WTC11 (cell line): ENCODE measurements around the gene ESRP2. TPM values are rescaled to one million over a fixed set of nuclear protein-coding genes. Genes with fewer than 3 reads are reported as not detected.

Source experiments
- ATAC-seq: fragments of 200-7000 bp; cut with Tn5 transposase; 2 replicates; pipeline ENCODE4 v1.10.0; 2021; ENCODE audit warnings: mild to moderate bottlenecking, moderate library complexity
- CTCF ChIA-PET: fragments of 300-600 bp; sonication (Branson Sonifier 250); formaldehyde crosslinking; loops from one replicate; lab custom pipeline; 2021; ENCODE audit warnings: antibody characterized with exemption; lab: Charles Lee
- POLR2A ChIA-PET: fragments of 350-600 bp; sonication (Branson Sonifier 250); formaldehyde crosslinking; loops from one replicate; lab custom pipeline; 2021; ENCODE audit warnings: antibody characterized with exemption; lab: Charles Lee
- DNase-seq: peaks from one replicate; pipeline ENCODE4 v3.0.0; 2021; ENCODE audit warnings: low spot score
- H3K27ac Mint-ChIP-seq: 2 replicates; pipeline ENCODE4 v1.8.0; 2021; ENCODE audit warnings: mixed read lengths
- H3K27me3 Mint-ChIP-seq: 2 replicates; pipeline ENCODE4 v1.8.0; 2021; ENCODE audit warnings: low read depth, mild to moderate bottlenecking, moderate library complexity, mixed read lengths
- H3K36me3 Mint-ChIP-seq: 2 replicates; pipeline ENCODE4 v1.8.0; 2021; ENCODE audit warnings: mixed read lengths
- H3K4me1 Mint-ChIP-seq: 2 replicates; pipeline ENCODE4 v1.8.0; 2022; ENCODE audit warnings: mixed read lengths
- H3K4me3 Mint-ChIP-seq: 2 replicates; pipeline ENCODE4 v1.8.0; 2021; ENCODE audit warnings: mild to moderate bottlenecking, moderate library complexity, mixed read lengths
- H3K9me3 Mint-ChIP-seq: 2 replicates; pipeline ENCODE4 v1.8.0; 2021; ENCODE audit warnings: mixed read lengths
- ATF1 ChIP-seq: sonication (generic); formaldehyde crosslinking; IDR thresholded peaks from 2 replicates; pipeline ENCODE4 v1.8.1; 2023; ENCODE audit warnings: mild to moderate bottlenecking, moderate library complexity, missing genetic modification reagents
- ELF4 ChIP-seq: sonication (generic); formaldehyde crosslinking; IDR thresholded peaks from 2 replicates; pipeline ENCODE4 v1.8.1; 2022; ENCODE audit warnings: low read depth, mild to moderate bottlenecking, moderate library complexity, missing genetic modification reagents
- ETV6 ChIP-seq: sonication (generic); formaldehyde crosslinking; IDR thresholded peaks from 2 replicates; pipeline ENCODE4 v1.8.1; 2022; ENCODE audit warnings: mild to moderate bottlenecking, missing genetic modification reagents
- FOXK1 ChIP-seq: sonication (generic); formaldehyde crosslinking; IDR thresholded peaks from 2 replicates; pipeline ENCODE4 v1.8.0; 2022; ENCODE audit warnings: mild to moderate bottlenecking, moderate library complexity, missing genetic modification reagents
- IRF2 ChIP-seq: sonication (generic); formaldehyde crosslinking; IDR thresholded peaks from 2 replicates; pipeline ENCODE4 v1.8.0; 2022; ENCODE audit warnings: low read depth, missing genetic modification reagents, borderline replicate concordance
- JAZF1 ChIP-seq: fragments of 250-450 bp; sonication (Bioruptor Pico); IDR thresholded peaks from 2 replicates; pipeline ENCODE4 v1.9.0; 2021; ENCODE audit warnings: moderate library complexity, mild to moderate bottlenecking, inconsistent platforms
- JUN ChIP-seq: sonication (generic); formaldehyde crosslinking; IDR thresholded peaks from 2 replicates; pipeline ENCODE4 v1.8.0; 2023; ENCODE audit warnings: mild to moderate bottlenecking, missing genetic modification reagents
- OVOL2 ChIP-seq: fragments of 250-450 bp; sonication (Bioruptor Pico); IDR thresholded peaks from 2 replicates; pipeline ENCODE4 v1.9.0; 2021; ENCODE audit warnings: mild to moderate bottlenecking, borderline replicate concordance
- RELA ChIP-seq: sonication (generic); formaldehyde crosslinking; IDR thresholded peaks from 2 replicates; pipeline ENCODE4 v1.8.1; 2022; ENCODE audit warnings: missing genetic modification reagents, mild to moderate bottlenecking, borderline replicate concordance
- ZBTB21 ChIP-seq: sonication (generic); formaldehyde crosslinking; IDR thresholded peaks from 2 replicates; pipeline ENCODE4 v1.8.1; 2023; ENCODE audit warnings: mild to moderate bottlenecking, missing genetic modification reagents, borderline replicate concordance
- ZNF121 ChIP-seq: sonication (generic); formaldehyde crosslinking; IDR thresholded peaks from 2 replicates; pipeline ENCODE4 v1.8.0; 2023; ENCODE audit warnings: missing genetic modification reagents
- ZNF317 ChIP-seq: sonication (generic); formaldehyde crosslinking; IDR thresholded peaks from 2 replicates; pipeline ENCODE4 v1.8.1; 2023; ENCODE audit warnings: low read depth, mild to moderate bottlenecking, moderate library complexity, missing genetic modification reagents, borderline replicate concordance
- ZNF396 ChIP-seq: fragments of 250-450 bp; sonication (Bioruptor Pico); IDR thresholded peaks from 2 replicates; pipeline ENCODE4 v1.8.0; 2021; ENCODE audit warnings: mild to moderate bottlenecking, moderate library complexity, borderline replicate concordance
- ZNF416 ChIP-seq: fragments of 250-450 bp; sonication (Bioruptor Pico); IDR thresholded peaks from 2 replicates; pipeline ENCODE4 v1.9.0; 2021; ENCODE audit warnings: mild to moderate bottlenecking, inconsistent platforms
- ZNF671 ChIP-seq: fragments of 250-450 bp; sonication (Bioruptor Pico); IDR thresholded peaks from 2 replicates; pipeline ENCODE4 v1.8.0; 2021; ENCODE audit warnings: mild to moderate bottlenecking
- total RNA-seq: library from RNA; stranded (reverse); gene quantifications from 3 replicates; pipeline ENCODE4 v1.2.3, GENCODE V29; 2021
- TF ChIP-seq, protein P1 (sequence below): sonication (generic); formaldehyde crosslinking; IDR thresholded peaks from 2 replicates; pipeline ENCODE4 v1.8.0; 2022; ENCODE audit warnings: mild to moderate bottlenecking, missing genetic modification reagents
- TF ChIP-seq, protein P2 (sequence below): sonication (generic); formaldehyde crosslinking; IDR thresholded peaks from 2 replicates; pipeline ENCODE4 v1.8.1; 2023; ENCODE audit warnings: mild to moderate bottlenecking, missing genetic modification reagents
- TF ChIP-seq, protein P3 (sequence below): fragments of 250-450 bp; sonication (Bioruptor Pico); IDR thresholded peaks from 2 replicates; pipeline ENCODE4 v1.8.0; 2021; ENCODE audit warnings: mild to moderate bottlenecking
- TF ChIP-seq, protein P4 (sequence below): fragments of 250-450 bp; sonication (Bioruptor Pico); conservative IDR thresholded peaks from 2 replicates; pipeline ENCODE4 v1.9.0; 2021; ENCODE audit warnings: mild to moderate bottlenecking
- TF ChIP-seq, protein P5 (sequence below): sonication (generic); formaldehyde crosslinking; IDR thresholded peaks from 2 replicates; pipeline ENCODE4 v1.8.1; 2023; ENCODE audit warnings: mild to moderate bottlenecking, missing genetic modification reagents, moderate library complexity
- TF ChIP-seq, protein P6 (sequence below): sonication (generic); formaldehyde crosslinking; IDR thresholded peaks from 2 replicates; pipeline ENCODE4 v1.8.1; 2023; ENCODE audit warnings: mild to moderate bottlenecking, missing genetic modification reagents

ESRP2 gene
- total RNA-seq, 1 experiment from 2014 or later: 55.0 TPM

DNA sequence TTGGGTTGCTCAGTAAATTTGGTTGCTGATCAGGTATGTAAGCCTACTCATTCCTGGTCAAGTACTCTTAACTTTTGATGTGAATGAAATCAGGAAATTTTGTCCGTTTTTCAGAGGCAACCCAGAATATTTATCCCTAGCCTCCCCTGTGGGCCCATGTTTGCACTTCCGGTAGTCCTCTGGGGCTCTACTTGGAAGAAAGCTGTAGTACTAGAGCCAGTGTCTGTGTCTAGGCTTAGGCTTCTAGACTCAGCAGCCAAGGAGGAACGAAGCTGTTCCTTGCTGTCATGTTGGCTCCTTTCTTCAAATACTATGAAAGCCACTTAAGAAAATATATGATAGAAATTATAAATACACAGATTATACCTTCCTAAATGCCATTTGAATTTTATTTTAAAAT is 21.2 kb downstream of the ESRP2 start (continued):
- TF ChIP-seq ZBTB21 (CRISPR knock-in tag): no peak
- TF ChIP-seq, protein P1, sequence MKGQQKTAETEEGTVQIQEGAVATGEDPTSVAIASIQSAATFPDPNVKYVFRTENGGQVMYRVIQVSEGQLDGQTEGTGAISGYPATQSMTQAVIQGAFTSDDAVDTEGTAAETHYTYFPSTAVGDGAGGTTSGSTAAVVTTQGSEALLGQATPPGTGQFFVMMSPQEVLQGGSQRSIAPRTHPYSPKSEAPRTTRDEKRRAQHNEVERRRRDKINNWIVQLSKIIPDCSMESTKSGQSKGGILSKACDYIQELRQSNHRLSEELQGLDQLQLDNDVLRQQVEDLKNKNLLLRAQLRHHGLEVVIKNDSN: no peak
- TF ChIP-seq, protein P2, sequence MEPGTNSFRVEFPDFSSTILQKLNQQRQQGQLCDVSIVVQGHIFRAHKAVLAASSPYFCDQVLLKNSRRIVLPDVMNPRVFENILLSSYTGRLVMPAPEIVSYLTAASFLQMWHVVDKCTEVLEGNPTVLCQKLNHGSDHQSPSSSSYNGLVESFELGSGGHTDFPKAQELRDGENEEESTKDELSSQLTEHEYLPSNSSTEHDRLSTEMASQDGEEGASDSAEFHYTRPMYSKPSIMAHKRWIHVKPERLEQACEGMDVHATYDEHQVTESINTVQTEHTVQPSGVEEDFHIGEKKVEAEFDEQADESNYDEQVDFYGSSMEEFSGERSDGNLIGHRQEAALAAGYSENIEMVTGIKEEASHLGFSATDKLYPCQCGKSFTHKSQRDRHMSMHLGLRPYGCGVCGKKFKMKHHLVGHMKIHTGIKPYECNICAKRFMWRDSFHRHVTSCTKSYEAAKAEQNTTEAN (CRISPR knock-in tag): no peak
- no peak for TF ChIP-seq JAZF1
- TF ChIP-seq ETV6 (CRISPR knock-in tag): no peak
- TF ChIP-seq, protein P3, sequence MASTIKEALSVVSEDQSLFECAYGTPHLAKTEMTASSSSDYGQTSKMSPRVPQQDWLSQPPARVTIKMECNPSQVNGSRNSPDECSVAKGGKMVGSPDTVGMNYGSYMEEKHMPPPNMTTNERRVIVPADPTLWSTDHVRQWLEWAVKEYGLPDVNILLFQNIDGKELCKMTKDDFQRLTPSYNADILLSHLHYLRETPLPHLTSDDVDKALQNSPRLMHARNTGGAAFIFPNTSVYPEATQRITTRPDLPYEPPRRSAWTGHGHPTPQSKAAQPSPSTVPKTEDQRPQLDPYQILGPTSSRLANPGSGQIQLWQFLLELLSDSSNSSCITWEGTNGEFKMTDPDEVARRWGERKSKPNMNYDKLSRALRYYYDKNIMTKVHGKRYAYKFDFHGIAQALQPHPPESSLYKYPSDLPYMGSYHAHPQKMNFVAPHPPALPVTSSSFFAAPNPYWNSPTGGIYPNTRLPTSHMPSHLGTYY: no peak
- TF ChIP-seq, all 79 proteins: peak for 0

DNA sequence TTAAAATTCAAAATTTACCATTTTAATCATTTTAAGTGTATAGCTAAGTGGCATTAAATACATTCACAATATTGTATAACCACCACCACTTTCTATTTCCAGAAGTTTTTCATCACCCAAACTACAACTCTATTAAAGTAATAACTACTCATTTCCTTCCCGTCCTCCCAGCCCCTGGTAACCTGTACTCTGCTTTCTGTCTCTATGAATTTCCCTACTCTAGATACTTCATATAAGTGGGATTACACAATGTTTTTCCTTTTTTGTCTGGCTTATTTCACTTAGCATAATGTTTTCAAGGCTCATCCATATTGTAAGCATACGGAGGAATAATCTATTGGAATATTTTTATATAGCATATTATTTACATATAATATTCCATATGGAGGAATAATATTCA is 29.7 kb downstream of the ESRP2 start:
- ChIA-PET POLR2A (no interaction called here), CTCF (interaction anchor here (1.3 kb wide), 1 partner anchor 112 kb away, joined by 3 read pairs; no protein-coding TSS in a partner anchor)
- no peak for TF ChIP-seq IRF2
- TF ChIP-seq JUN: no peak
- no peak for TF ChIP-seq ELF4 (CRISPR knock-in tag)
- no peak for TF ChIP-seq RELA (CRISPR knock-in tag)
- no peak for TF ChIP-seq ZNF671 (CRISPR knock-in tag)
- no peak for TF ChIP-seq ZNF121
- no peak for TF ChIP-seq ZNF396 (CRISPR knock-in tag)
- no peak for TF ChIP-seq OVOL2 (CRISPR knock-in tag)
- TF ChIP-seq ATF1 (CRISPR knock-in tag): no peak
- TF ChIP-seq, protein P4, sequence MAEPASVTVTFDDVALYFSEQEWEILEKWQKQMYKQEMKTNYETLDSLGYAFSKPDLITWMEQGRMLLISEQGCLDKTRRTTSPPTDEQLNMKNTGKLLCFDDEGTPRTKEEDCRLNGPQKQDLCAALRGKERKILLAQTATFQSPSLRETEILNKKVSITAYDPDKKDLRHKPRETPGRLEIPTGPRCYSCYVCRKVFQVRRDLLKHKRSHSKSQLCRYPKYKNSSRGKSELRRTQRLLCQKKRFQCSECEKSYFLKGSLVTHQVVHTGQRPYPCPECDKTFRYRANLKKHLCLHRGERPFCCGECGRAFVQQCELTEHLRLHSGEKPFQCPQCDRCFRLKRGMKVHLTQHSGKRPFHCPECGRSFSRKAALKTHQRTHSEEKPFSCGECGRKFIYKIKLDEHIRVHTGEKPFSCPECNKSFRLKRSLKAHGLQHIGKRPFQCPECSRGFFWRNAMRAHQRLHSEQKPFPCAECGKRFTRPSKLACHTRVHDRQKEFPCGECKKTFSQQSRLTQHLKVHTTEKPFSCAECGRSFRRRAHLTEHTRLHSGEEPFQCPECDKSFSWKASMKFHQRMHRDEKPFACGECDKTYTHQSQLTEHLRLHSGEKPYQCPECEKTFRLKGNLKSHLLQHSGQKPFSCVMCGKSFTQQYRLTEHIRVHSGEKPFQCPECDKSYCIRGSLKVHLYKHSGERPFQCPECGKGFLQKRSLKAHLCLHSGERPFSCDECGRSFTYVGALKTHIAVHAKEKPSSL (CRISPR knock-in tag): no peak
- no peak for TF ChIP-seq FOXK1 (CRISPR knock-in tag)
- TF ChIP-seq, protein P5, sequence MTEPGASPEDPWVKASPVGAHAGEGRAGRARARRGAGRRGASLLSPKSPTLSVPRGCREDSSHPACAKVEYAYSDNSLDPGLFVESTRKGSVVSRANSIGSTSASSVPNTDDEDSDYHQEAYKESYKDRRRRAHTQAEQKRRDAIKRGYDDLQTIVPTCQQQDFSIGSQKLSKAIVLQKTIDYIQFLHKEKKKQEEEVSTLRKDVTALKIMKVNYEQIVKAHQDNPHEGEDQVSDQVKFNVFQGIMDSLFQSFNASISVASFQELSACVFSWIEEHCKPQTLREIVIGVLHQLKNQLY (CRISPR knock-in tag): no peak
- TF ChIP-seq, protein P6, sequence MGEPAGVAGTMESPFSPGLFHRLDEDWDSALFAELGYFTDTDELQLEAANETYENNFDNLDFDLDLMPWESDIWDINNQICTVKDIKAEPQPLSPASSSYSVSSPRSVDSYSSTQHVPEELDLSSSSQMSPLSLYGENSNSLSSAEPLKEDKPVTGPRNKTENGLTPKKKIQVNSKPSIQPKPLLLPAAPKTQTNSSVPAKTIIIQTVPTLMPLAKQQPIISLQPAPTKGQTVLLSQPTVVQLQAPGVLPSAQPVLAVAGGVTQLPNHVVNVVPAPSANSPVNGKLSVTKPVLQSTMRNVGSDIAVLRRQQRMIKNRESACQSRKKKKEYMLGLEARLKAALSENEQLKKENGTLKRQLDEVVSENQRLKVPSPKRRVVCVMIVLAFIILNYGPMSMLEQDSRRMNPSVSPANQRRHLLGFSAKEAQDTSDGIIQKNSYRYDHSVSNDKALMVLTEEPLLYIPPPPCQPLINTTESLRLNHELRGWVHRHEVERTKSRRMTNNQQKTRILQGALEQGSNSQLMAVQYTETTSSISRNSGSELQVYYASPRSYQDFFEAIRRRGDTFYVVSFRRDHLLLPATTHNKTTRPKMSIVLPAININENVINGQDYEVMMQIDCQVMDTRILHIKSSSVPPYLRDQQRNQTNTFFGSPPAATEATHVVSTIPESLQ (CRISPR knock-in tag): no peak
- TF ChIP-seq, protein P3: no peak
- TF ChIP-seq ZNF416 (CRISPR knock-in tag): no peak
- no peak for TF ChIP-seq ZNF317 (CRISPR knock-in tag)
- no peak overlapping the region for H3K4me3 Mint-ChIP-seq
- H3K36me3 Mint-ChIP-seq: 0 out of 2 replicates have a peak, but pooled peaks cover 3% of the 10 kb centered on the region
- no peak for DNase-seq
- ATAC-seq: no peak
- no peaks in the 10 kb centered on the region for H3K4me1 Mint-ChIP-seq
- no peak overlapping the region for H3K27ac Mint-ChIP-seq
- H3K27me3 Mint-ChIP-seq: no peaks in the 10 kb centered on the region
- no peaks in the 10 kb centered on the region for H3K9me3 Mint-ChIP-seq
